HT-29 (cell line): ENCODE data around the gene ZNF608. TPM values are rescaled to one million over a fixed set of nuclear protein-coding genes. Genes with fewer than 3 reads are reported as not detected.

Experiments used
- DNase-seq: peaks from one replicate; pipeline ENCODE4 v3.0.0-alpha.2; 2015; ENCODE audit warnings: low spot score
- total RNA-seq: library from RNA; depleted of rRNA; stranded (reverse); fragments of >200 nt; shearing (Covaris generic); gene quantifications from 2 replicates; pipeline ENCODE4 v1.2.3, GENCODE V29; 2014

ZNF608 gene
- total RNA-seq, 1 experiment from 2014 or later: 4.9 TPM

DNA sequence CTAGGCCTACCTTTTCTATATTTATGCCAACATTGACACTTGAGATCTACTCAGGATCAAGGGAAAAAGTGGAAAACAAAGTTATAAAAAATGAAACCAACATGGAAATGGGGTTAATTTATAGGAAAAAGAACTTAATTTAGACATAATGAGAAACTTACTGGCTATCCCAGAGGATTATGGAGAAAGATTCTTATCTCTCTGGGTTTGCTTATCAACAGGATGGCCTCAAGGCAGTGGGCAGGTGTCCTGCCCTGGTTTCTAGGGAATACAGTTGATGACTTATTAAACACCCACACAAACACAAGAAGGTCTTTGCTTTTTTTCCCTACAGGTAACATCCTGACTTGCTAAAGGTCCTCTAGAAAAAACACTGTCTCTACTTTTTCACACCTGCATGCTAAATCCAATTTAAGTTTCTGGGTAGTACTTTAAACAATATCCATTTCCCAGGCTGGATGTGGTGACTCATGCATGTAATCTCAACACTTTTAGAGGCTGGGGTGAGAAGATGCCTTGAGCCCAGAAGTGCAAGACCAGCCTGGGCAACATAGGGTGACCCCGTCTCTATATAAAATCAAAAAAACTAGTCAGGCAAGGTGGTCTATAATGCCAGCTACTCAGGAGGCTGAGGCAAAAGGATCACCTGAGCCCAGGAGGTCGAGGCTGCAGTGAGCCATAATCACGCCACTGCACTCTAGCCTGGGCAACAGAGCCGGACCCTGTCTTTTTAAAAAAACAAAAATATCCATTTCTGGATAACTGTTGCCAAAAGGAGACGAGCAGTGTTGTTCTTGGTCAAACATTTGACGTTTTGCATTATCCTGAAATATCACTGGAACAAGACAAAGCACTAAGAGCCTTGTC is 6.6 kb upstream of the ZNF608 start:
- DNase-seq: no peak

- DNase-seq: peak; percentile 10
Measured at GRCh38 chr5:124751031-124751430, 4.6 kb upstream of the ZNF608 start.

GRCh38 chr5:124748687-124749594 is 2.5 kb upstream of the ZNF608 start:
- peak; percentile 94 for DNase-seq

- no peak for DNase-seq
Measured at GRCh38 chr5:124747791-124748686, 1.6 kb upstream of the ZNF608 start.

DNA sequence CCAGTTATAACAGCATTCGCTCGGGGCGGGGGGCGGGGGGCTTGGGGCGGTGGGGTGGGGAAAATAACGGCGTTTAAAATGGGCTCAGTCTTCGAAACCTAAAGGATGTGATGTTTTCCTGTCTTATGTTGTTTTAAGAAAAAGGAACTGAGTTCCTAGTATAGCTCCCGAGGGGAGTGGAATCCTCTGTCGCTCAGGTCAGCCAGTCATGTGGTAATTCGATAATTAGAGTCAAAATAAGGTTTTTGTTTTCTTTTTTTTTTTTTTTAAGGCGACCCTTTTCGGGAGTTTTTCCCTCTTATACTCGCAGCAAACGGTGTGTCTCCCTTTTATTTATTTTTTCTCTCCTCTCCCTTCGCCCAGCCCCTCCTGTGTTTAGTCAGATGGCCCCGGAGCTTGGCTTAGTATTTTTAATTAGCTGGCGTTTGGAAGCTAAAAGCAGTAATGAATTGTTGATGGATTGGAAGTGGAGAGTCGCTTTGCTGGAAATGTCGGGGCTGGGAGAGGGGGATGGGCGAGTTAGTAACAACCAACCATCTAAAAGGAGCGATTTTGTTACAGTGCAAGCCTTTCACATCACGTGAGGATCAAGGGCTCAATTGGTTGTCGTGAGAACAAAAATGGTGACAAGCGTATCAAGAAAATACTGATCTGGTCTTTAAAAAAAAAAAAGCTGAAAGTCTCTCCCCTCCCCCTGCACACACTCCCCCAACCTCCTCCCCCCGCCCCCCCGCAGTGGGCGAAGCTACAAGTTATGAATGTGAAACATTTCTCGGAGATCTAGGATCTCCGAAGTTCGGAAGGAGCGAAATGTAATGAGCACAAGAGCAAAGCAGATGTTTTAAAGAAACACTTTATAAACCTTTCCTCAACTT is 714 bp upstream of the ZNF608 start:
- DNase-seq: peak; percentile 74

DNA sequence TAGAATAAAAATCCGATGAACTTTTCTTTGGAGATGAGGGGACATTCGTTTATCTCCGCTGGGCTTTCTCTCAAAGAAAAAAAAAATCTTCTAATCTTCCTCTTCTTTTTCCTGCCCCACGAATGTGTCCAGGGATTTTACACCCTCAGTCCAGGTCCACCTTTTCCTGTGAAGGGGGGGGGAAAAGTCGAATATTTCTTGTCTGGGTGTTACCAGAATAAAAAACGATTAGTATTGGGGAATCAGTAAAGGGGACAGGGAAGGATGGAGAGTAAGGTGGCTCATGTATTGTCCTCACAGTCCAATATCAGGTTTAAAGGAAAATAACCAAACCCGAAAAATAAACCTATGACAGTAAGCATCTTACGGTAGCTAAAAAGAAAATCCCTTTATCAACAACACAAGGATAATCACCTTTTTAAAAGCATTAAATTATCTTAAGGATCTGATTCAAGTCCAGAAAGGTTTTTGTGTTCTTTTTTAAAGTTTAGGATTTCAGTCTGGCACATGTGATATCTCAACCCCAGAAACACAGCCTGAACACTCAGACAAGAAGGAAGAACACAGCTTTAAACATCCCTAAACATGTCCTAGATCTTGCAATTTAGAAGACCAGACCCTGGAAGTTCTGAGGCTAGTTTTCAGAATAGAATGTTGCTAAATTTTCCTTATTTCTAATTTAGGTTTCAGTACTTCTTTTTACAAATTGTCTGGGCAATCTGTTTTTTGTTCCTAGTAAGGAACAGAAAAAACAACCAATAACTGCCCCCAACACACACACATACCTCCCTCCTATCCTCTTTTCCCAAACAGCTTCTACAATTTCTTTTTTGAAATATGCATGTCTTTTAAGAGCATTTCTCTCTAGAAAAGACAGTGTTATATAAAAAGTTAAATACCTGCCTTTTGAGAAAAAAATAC is 1.2 kb downstream of the ZNF608 start:
- DNase-seq: no peak

DNA sequence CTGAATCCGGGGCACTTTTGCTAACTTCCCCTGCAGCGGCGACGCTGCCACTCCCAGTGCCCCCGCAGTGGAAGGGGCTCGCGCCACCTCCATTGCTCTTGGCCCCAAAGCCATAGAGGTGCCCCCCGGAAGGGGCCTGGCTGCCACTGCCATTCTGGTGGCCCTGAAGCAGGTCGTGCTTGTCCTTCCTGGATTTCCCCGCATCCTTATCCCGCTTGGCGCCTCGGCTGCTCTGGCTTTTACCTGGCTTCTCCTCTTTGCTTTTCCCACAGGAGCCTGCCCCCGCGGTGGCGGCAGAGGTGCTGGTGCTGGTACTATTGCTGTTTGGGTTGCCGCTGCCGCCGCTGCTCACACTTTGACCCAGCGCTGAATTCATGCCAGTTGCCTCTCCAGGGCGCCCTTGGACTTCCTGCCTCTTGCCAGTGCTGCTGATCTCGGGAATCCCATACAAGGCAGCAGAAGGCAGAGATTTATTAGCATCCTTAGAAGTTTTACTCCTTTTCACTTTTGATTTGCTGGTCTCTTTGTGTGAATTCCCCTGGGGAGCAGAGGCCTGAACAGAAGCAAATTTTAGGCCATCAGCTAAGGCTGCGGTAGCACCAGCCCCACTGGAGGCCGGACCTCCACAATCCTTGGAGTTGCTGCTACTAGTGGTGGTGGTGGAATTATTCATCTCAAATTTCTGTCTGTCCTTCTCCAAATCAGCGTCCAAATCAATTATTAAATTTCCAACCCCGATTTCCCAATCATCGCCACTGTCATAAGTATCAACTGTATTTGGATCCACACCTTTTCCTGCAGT is 2.1 kb downstream of the ZNF608 start:
- DNase-seq: peak; percentile 67

DNA sequence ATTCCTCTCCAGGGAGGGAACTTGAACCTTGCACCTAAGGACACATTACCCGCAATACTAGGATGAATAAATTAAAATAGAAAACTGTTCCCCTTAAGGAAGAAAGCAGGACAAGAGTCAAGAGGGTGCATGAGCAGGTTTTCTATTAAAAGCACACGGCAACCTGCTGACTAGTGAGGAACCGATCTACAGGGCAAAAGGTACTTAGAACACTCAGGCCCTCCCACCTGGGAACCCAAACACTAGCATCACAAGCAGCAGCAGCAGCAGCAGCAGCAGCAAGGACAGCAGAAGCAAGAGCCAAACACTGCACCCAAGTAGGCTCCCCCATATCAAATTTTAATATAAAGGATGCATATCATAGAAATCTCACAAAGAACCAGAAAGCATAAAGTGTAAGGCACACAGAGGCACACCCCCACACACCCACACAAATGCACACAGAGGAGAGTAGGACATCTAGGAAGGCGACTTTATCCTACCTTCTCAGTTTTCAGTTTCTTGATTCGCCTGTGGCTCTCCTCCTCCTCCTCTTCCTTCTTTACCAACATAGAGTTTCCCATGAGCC is 2.8 kb downstream of the ZNF608 start:
- DNase-seq: peak; percentile 74

DNA sequence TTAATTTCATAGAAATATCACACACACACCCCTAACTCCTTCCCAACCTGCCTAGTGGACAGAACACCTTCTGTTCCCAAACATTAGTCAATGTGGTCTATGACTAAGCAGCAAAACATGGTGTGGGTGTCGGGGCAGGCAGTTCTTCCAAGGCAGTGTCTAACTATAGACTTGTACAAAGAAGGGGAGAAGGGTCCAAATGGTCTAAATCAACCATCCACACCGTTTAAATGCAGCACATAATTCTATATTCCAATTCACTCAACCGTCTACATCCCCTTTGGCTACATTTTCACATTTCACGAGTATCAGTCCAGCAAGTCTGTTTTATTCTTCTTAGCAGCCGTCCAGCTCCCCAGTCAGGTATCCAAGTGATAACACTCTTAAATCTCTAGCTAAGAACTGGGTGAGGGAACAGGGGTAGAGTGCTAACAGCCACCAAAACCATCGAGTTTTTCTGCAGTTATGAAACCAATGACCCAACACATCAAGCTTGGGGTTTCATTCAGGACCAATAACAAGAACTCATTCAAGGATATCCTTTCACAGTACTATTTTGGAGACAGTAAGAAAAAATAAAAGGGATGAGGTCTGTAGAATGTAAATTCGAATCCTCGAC is 3.3 kb downstream of the ZNF608 start:
- peak; percentile 78 for DNase-seq

DNA sequence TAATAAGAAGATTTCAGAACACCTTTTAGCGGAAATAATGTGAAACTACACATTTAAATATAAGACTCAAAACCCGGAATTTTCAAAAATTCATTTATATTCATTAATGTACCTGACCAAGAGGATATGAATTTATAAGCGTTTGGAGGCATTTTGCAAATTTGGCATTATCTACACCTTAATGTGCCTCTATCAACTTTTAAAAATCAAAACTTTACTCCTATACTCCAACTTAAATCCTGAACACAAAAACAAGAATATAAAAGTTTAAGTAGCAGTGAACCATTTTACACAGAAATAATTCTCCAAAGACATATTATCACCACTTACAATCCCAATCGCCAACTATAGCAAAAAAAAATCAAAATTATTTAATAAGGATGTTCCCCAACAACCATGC is 3.9 kb downstream of the ZNF608 start:
- DNase-seq: no peak

DNA sequence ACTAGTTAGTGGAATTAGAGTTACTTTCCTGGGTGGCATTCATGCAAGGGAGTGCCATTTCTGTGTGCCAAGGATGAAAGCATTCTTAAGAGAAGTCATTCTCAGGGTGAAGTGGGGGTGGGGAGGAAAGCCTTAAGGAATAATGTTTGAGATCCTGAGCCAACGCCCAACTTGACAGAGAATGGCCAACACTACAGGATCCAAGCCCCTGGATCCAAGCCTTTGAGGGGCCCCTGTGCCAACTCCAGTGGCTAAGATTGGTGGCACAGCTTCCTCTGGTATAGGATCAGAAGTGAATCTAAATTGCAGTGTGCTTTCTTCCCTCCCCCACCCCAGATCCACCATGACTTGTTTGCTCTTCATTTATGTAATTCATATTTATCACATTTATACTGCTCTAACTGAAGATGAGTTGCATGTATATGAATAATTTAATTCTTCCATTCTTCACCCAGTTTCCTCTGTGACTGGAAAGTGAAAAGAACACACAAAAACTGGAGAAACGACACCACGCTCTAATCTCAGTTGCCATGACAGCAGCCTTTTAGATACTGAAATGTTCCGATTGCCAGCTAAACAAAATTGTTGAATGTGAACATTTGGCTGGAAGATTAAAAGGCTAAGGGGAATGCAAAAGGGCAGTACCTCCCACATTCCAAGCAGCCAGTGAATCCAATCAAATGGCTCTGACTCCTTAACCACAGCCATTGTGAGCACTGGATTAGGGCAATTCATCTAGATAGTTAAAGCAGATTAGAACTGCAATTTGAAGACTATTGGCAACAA is 4.5 kb downstream of the ZNF608 start:
- DNase-seq: peak; percentile 84

DNA sequence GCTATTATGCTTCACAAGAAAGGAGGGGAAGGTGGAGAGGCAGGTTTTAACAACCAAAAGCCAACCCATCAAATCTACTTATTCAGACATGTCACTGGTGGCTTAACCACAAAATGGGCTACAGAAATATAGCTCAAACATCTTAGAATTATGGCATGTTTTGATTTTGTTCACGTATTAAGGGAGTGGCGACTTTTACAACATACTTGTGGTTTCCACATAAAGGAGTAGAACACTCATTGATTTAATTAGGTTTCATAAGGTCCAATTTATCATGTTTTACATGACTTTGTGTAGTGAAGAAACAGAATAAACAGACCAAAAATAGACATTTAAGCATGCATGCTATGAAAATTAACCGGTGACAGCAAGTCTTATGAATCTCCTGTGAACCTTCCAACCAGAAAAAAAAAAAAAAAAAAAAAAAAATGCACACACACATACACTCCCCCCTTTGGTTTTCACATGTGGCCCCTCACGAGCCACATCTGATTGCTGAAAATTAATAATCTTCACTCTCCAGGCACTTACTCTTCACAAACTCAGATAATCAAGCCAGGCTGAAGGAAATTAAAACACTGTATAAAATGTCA is 5.4 kb downstream of the ZNF608 start:
- DNase-seq: peak; percentile 77

- no peak for DNase-seq
Measured at GRCh38 chr5:124740071-124740470, 6.4 kb downstream of the ZNF608 start.

DNA sequence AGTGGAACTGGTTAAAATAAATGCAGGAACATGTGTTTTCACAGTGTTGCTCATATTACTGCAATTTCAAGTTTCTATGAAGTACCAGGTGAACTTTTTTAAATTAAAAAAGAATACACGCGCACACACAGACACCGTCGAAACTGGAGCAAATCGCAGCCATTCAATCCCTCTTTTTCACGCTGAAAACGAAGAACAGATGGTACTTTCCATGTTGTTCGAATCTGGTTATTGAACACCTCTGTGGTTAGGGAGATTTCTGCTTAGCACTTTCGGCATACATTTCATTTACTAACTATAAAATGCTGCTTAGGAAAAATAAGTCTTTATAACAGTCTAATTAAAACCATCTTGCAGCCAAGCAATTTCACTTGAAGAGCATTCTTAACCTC is 6.8 kb downstream of the ZNF608 start:
- DNase-seq: no peak

- DNase-seq: no peak
Measured at GRCh38 chr5:124738681-124739633, 7.5 kb downstream of the ZNF608 start.
